Activated CD8-positive, alpha-beta T cell treated with anti-CD3 and anti-CD28 coated beads, Interleukin-2, amount 10 ng/mL, durations not matched to agents 7 days and 5 days (primary cell): Measurements from ENCODE around the gene CRMP1. TPM values are rescaled to one million over a fixed set of nuclear protein-coding genes. Genes with fewer than 3 reads are reported as not detected.

Experiments used
- ATAC-seq: fragments of 150-1000 bp; cut with Tn5 transposase; one replicate; pipeline ENCODE4 v1.10.0; 2021; ENCODE audit warnings: moderate library complexity
- CTCF ChIA-PET: fragments of 350-600 bp; sonication (Branson Sonifier 250); formaldehyde crosslinking; loops from one replicate; lab custom pipeline; 2021; ENCODE audit warnings: antibody characterized with exemption; lab: Charles Lee
- POLR2A ChIA-PET: fragments of 350-600 bp; sonication (Branson Sonifier 250); formaldehyde crosslinking; loops from one replicate; lab custom pipeline; 2021; ENCODE audit warnings: antibody characterized with exemption; lab: Charles Lee
- DNase-seq: peaks from one replicate; pipeline ENCODE4 v3.0.0-alpha.2; 2020
- H3K27ac Mint-ChIP-seq: one replicate; pipeline ENCODE4 v1.8.0; 2021; ENCODE audit warnings: mild to moderate bottlenecking, mixed read lengths
- H3K27me3 Mint-ChIP-seq: one replicate; pipeline ENCODE4 v1.8.0; 2021; ENCODE audit warnings: low read depth, mixed read lengths
- H3K36me3 Mint-ChIP-seq: one replicate; pipeline ENCODE4 v1.8.0; 2021; ENCODE audit warnings: low read depth, mixed read lengths
- H3K4me1 Mint-ChIP-seq: one replicate; pipeline ENCODE4 v1.8.0; 2021; ENCODE audit warnings: low read depth, mixed read lengths
- H3K4me3 Mint-ChIP-seq: one replicate; pipeline ENCODE4 v1.8.0; 2021; ENCODE audit warnings: mild to moderate bottlenecking, mixed read lengths
- H3K9me3 Mint-ChIP-seq: one replicate; pipeline ENCODE4 v1.8.0; 2022; ENCODE audit warnings: mixed read lengths; ENCODE audit not compliant: insufficient read depth
- total RNA-seq, 2 experiments: library from RNA; stranded (reverse); gene quantifications; one replicate each; pipeline ENCODE4 v1.2.3, GENCODE V29; 2021

Gene CRMP1
- not detected for total RNA-seq

GRCh38 chr4:5893004-5893580, at the start of gene CRMP1:
CRMP1 (minus strand) TSS chr4:5893086; CDS start chr4:5892969, 117 bp downstream.
- no peak within 1 kb of the TSS for H3K4me3 Mint-ChIP-seq
- peaks cover 47% of the 10 kb centered on the region for H3K27me3 Mint-ChIP-seq
- H3K36me3 Mint-ChIP-seq: peaks cover 3% of the 10 kb centered on the region
- POLR2A ChIA-PET: interaction anchor here (0.7 kb wide), 1 partner anchor 9 kb away, joined by 3 read pairs; no protein-coding TSS in a partner anchor
- H3K27ac Mint-ChIP-seq: no peak within 1 kb of the TSS
- H3K4me1 Mint-ChIP-seq: peaks cover 3% of the 10 kb centered on the region
- DNase-seq (no peak), ATAC-seq (no peak)
- CTCF ChIA-PET: no interaction called here
- H3K9me3 Mint-ChIP-seq: peaks cover 4% of the 10 kb centered on the region

DNA sequence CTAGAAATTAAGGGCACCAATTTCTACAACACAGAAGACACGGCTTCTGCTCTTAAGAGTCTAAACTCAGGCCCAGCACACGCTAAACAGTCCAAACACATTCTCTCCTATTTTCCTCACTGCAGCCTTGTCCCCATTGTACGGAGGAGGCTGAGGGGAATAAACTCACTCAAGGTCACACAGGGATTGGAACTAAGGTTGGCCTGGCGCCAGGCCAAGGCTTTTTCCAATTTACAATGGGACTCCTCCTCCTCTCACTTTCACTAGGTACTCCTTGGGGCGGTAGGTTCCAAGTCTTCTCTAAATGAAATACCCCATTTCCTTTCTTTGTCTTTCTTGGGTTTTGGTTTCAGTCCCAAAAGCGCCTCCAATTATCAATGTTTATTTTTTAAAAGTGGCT, 48.7 kb upstream of the CRMP1 start:
- Mint-ChIP-seq H3K4me3 (no peak overlapping the region), H3K27ac (no peak overlapping the region), H3K4me1 (peaks cover 9% of the 10 kb centered on the region), H3K36me3 (no peaks in the 10 kb centered on the region), H3K9me3 (peaks cover 4% of the 10 kb centered on the region), H3K27me3 (no peaks in the 10 kb centered on the region)
- no peak for ATAC-seq
- ChIA-PET POLR2A (no interaction called here), CTCF (no interaction called here)
- no peak for DNase-seq

DNA sequence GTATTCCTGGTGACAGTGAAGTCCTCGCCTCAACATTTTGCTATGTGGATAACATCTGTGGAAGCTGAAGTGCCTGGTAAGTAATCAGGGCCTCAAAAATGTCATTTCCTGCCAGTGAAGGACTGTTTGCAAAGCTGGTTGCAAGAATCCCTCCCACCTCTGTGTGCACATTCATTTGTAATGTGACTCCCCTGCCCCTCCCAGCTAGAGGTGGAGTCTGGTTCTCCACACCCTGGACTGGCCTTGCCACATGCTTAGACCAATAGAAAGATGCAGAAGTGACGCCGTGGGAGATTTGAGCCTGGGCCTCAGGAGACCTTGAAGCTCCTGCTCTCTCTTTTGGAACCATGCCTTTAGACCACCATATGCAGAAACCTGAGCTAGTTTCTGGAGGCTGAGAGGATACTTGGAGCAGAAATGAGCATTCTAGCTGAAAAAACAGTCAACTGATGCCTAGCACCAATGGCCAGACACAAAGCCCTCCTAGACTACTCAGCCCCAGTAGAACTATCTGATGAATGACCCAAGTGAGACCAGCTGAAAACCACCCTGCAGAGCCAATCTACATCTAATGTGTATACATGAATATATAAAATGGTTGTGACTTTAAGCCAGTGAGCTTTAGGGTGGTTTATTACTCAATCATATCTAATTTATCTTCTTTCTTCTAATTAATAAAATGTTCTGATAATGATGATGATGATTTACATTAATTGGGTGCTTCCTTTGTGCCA, 47.8 kb upstream of the CRMP1 start:
- no peaks in the 10 kb centered on the region for H3K36me3 Mint-ChIP-seq

GRCh38 chr4:5933996-5934831, 41.3 kb upstream of the CRMP1 start:
- ChIA-PET CTCF (no interaction called here), POLR2A (no interaction called here)
- ATAC-seq: no peak
- H3K4me3 Mint-ChIP-seq: no peak overlapping the region
- H3K27ac Mint-ChIP-seq: no peak overlapping the region
- DNase-seq: no peak
- no peaks in the 10 kb centered on the region for H3K4me1 Mint-ChIP-seq
- no peaks in the 10 kb centered on the region for H3K9me3 Mint-ChIP-seq
- H3K27me3 Mint-ChIP-seq: peaks cover 4% of the 10 kb centered on the region
- H3K36me3 Mint-ChIP-seq: no peaks in the 10 kb centered on the region

More for the DNA sequence above, 47.8 kb upstream of the CRMP1 start:
- H3K27ac Mint-ChIP-seq: no peak overlapping the region
- ChIA-PET POLR2A (no interaction called here), CTCF (interaction anchor here (0.9 kb wide), 1 partner anchor 58 kb away, joined by 3 read pairs; no protein-coding TSS in a partner anchor)
- ATAC-seq: no peak
- no peaks in the 10 kb centered on the region for H3K27me3 Mint-ChIP-seq
- no peak for DNase-seq
- H3K4me1 Mint-ChIP-seq: peaks cover 9% of the 10 kb centered on the region
- no peaks in the 10 kb centered on the region for H3K9me3 Mint-ChIP-seq
- no peak overlapping the region for H3K4me3 Mint-ChIP-seq

DNA sequence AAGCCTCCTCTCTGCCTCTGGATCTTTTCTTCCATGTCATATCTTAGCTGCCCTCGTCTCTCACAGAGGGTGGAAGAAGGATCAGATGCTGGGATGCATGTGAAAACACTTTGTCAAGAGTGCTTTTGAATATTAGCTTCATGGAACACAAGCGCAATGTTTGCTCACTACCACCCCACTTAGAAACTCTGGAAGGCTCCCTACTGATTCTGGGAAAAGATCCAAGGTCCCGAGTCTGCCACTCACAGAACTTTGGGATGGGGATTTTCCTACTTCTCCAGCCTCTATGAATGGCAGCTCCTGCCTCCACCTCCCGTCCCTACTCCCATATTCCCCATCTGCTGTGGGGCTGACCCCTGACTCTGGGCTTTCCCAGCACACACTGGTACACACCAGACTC, 40.2 kb upstream of the CRMP1 start:
- Mint-ChIP-seq H3K36me3 (no peaks in the 10 kb centered on the region), H3K4me1 (no peaks in the 10 kb centered on the region), H3K27me3 (peaks cover 7% of the 10 kb centered on the region), H3K9me3 (no peaks in the 10 kb centered on the region), H3K27ac (no peak overlapping the region), H3K4me3 (no peak overlapping the region)
- ATAC-seq (no peak), DNase-seq (no peak)
- CTCF ChIA-PET: no interaction called here
- POLR2A ChIA-PET: no interaction called here

DNA sequence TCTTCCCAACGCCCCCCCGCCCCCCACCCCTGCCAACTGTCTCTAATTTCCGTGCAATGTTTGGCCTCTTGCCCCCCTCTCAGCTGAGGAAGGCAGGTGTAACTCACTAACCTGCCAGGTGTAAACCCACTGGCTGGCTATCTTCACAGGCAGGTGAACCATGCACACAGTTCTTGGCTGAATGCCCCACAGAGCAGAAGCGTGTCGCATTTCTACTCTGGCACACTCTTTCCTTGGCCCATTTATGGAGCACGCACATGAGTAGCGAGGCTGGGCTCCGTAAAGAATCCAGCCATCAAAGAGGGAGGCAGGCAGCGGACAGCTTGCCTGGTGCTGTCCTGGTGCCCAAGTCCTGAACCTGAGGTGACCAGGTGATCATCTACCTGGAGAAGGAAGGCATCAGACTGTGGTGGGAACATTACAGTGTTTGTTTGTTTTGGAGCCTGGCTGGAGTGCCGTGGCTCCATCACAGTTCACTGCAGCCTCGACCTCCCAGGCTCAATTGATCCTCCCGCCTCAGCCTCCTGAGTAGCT, 39.2 kb upstream of the CRMP1 start:
- DNase-seq: no peak
- Mint-ChIP-seq H3K27ac (no peak overlapping the region), H3K27me3 (peaks cover 12% of the 10 kb centered on the region), H3K36me3 (no peaks in the 10 kb centered on the region), H3K9me3 (no peaks in the 10 kb centered on the region), H3K4me3 (no peak overlapping the region), H3K4me1 (no peaks in the 10 kb centered on the region)
- ChIA-PET CTCF (no interaction called here), POLR2A (no interaction called here)
- ATAC-seq: no peak

- Mint-ChIP-seq H3K27me3 (peaks cover 12% of the 10 kb centered on the region), H3K4me1 (no peaks in the 10 kb centered on the region), H3K36me3 (no peaks in the 10 kb centered on the region), H3K9me3 (no peaks in the 10 kb centered on the region), H3K4me3 (no peak overlapping the region), H3K27ac (no peak overlapping the region)
- POLR2A ChIA-PET: no interaction called here
- ATAC-seq (no peak), DNase-seq (no peak)
- CTCF ChIA-PET: no interaction called here
These were observed 38.6 kb upstream of the CRMP1 start for GRCh38 chr4:5931526-5931925.

GRCh38 chr4:5930876-5931275, 38.0 kb upstream of the CRMP1 start:
- Mint-ChIP-seq H3K9me3 (no peaks in the 10 kb centered on the region), H3K4me1 (no peaks in the 10 kb centered on the region), H3K27ac (no peak overlapping the region), H3K27me3 (peaks cover 12% of the 10 kb centered on the region), H3K4me3 (no peak overlapping the region), H3K36me3 (no peaks in the 10 kb centered on the region)
- DNase-seq (no peak), ATAC-seq (no peak)
- CTCF ChIA-PET: no interaction called here
- POLR2A ChIA-PET: no interaction called here

DNA sequence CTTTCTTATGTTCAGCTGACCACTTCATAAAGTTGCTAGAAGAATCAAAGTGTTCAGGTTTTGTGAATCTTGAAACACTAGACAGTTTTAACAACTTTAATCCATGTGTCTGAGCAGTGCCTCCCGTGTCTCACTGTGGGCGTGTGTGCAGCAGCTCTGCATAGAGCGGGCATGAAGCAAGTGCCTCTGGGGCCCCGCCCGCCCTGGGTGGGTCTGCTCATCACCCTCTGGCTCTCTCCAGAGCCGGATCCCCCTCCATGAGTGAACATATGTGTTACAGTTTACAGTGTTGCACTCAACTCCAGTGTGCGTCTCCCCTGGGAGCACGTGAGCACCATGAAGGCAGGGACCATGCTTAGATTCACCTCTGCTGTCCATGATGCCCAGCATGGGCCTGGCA, 37.6 kb upstream of the CRMP1 start:
- no peaks in the 10 kb centered on the region for H3K36me3 Mint-ChIP-seq

DNA sequence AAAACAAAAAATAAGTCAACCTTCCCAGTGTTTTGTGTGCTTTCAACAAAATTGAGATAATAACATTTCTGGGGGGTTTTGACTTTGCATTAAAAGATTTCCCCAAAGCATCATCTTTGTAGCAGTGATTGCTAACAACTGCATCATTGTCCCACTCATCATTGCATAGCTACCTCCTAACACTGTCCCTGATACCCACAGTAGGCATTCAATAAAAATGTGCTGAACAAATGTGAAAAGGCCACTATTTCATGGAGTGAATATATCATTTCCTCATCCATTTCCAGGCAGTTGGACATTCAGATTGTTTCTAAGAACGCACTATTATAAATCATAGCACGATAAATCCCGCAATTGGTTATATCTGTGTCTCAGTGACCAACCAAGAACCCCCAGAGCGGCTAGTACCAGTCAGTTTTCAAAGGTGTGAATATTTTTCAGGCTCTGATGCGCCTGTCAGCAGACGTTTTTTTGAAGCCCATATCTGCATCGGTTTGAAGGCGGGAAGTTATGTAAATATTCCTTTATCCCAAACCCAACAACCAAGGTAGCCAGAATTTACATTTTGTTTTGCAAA, 36.0 kb upstream of the CRMP1 start:
- H3K27me3 Mint-ChIP-seq: peaks cover 12% of the 10 kb centered on the region

More for the DNA sequence above, 37.6 kb upstream of the CRMP1 start:
- DNase-seq (no peak), ATAC-seq (no peak)
- Mint-ChIP-seq H3K27me3 (peaks cover 12% of the 10 kb centered on the region), H3K4me3 (no peak overlapping the region), H3K4me1 (no peaks in the 10 kb centered on the region), H3K9me3 (no peaks in the 10 kb centered on the region), H3K27ac (no peak overlapping the region)
- CTCF ChIA-PET: no interaction called here
- POLR2A ChIA-PET: no interaction called here

GRCh38 chr4:5928274-5928673, 35.4 kb upstream of the CRMP1 start:
- Mint-ChIP-seq H3K4me3 (no peak overlapping the region), H3K4me1 (no peaks in the 10 kb centered on the region), H3K36me3 (no peaks in the 10 kb centered on the region), H3K27ac (no peak overlapping the region), H3K27me3 (peaks cover 12% of the 10 kb centered on the region), H3K9me3 (no peaks in the 10 kb centered on the region)
- DNase-seq (no peak), ATAC-seq (no peak)
- ChIA-PET CTCF (no interaction called here), POLR2A (no interaction called here)

More for the DNA sequence above, 36.0 kb upstream of the CRMP1 start:
- ATAC-seq (no peak), DNase-seq (no peak)
- POLR2A ChIA-PET: no interaction called here
- H3K4me3 Mint-ChIP-seq: no peak overlapping the region
- H3K27ac Mint-ChIP-seq: no peak overlapping the region
- no peaks in the 10 kb centered on the region for H3K36me3 Mint-ChIP-seq
- H3K9me3 Mint-ChIP-seq: no peaks in the 10 kb centered on the region
- no peaks in the 10 kb centered on the region for H3K4me1 Mint-ChIP-seq
- CTCF ChIA-PET: no interaction called here
